GM21447 (cell line): ENCODE results near the gene LIPA.

ENCODE experiments used
- ATAC-seq: cut with Tn5 transposase; IDR thresholded peaks from one replicate; pipeline ENCODE4 v1.9.1; 2021; ENCODE audit not compliant: unreplicated experiment

The LIPA gene

GRCh38 chr10:89241486-89242344, 9.9 kb downstream of the LIPA start:
- no peak for ATAC-seq

GRCh38 chr10:89241026-89241425, 10.5 kb downstream of the LIPA start:
- no peak for ATAC-seq

DNA sequence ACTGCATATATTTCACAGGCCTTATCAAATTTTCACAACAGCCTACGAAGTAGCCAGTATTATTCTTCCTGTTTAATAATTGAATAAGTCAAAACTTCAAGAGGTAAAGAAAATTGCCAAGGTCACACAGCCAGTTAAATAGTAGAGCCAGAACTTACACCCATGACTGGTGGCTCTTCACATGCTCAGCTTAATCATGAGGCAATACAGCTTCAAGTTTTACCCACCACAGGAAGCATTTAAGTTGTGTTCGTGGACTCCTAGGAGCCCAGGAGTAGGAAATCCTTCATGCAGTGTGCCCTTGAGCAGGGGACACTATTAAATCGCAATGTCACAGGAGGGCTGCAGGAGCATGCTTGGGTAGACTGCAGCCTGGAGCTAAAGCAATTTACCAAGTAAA, 11.1 kb downstream of the LIPA start:
- no peak for ATAC-seq

- no peak for ATAC-seq
These were observed 12.5 kb downstream of the LIPA start for GRCh38 chr10:89238956-89239644.

DNA sequence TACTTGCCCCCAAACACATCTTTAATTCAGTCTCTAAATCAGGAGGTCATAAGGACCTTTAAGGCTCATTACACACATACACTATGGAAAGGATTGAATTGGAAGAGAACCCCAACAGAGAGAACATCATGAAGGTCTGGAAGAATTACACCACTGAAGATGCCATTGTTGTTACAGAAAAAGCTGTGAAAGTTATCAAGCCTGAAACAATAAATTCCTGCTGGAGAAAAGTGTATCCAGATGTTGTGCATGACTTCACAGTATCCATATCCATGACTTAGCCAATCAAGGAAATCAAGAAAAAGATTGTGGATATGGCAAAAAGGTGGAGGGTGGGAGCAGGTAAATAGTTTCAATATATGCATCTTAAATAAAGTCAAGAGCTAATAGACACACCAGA, 13.7 kb downstream of the LIPA start:
- ATAC-seq: no peak

GRCh38 chr10:89236226-89236797, 15.3 kb downstream of the LIPA start:
- ATAC-seq: no peak

- ATAC-seq: no peak
These were observed 16.3 kb downstream of the LIPA start for GRCh38 chr10:89235073-89235798.

DNA sequence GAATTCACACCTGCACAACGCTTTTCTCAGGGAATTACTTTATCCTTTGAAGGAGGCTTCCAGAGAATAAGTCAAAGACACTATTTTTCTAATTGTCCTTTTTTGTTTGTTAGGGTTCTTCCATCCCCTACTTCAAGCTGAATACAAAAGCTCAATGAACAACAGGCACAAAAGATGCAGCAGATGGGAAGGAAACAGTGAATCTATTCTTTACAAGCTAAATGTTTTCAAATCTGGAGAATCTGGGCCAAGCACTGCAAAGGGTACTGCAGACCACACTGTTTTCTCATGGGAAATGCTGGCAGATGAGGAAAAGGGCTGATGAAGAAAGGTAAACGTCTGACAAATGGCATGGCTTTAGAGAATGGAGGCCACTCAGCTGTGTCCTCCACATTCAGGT, 18.5 kb downstream of the LIPA start:
- ATAC-seq: no peak

DNA sequence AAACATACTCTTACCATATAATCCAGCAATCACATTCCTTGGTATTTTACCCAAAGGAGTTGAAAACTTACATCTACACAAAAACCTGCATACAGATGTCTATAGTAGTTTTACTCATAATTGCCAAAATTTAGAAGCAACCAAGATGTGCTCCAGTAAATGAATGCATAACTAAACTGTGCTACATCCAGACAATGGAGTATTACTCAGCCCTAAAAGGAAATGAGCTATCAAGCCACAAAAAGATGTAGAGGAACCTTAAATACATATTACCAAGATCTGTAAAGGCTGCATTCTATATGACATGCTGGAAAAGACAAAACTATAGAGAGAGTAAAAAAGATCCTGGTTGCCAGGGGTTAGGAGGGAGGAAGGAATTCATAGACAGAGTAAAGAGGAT, 22.6 kb downstream of the LIPA start:
- no peak for ATAC-seq

DNA sequence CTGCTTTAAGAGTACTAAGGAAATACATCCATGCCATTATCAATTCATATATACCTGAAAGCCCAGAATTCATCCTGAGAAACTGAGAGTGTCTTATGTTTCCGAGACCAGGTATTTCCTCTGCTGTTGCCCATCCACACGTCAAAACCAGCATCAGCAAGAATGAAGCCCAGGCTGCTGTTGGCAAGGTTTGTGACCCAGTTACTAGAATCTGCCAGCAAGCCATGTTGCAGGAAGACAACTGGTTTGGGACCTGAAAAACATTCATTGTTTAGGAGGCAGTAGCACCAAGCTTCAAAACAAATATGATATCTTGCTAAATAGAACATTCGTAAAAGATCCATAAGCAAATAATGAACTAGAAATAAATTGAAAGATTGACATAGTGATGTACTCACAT, 23.4 kb downstream of the LIPA start:
- no peak for ATAC-seq

DNA sequence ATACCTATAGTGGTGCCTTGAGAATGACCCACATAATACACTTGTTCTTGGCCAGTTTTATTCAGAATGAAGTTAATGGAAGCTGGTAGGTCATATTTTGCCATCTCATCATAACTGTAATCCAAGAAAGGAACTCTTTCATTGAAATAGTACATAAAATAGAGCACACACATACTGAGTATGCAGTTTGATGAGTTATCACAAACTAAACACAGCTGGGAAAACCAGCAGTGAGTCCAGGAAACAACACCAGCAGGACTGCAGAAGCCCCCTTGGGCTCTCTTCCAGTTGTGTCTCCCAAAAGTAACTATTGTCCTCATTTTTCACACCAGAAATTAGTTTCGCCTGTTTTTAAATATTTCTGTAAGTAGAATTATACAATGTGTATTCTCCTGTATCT, 24.7 kb downstream of the LIPA start:
- ATAC-seq: no peak

- no peak for ATAC-seq
These were observed 26.7 kb downstream of the LIPA start for GRCh38 chr10:89224739-89225443.

- no peak for ATAC-seq
These were observed 29.7 kb downstream of the LIPA start for GRCh38 chr10:89221919-89222318.

- no peak for ATAC-seq
These were observed 31.9 kb downstream of the LIPA start for GRCh38 chr10:89219513-89220218.

DNA sequence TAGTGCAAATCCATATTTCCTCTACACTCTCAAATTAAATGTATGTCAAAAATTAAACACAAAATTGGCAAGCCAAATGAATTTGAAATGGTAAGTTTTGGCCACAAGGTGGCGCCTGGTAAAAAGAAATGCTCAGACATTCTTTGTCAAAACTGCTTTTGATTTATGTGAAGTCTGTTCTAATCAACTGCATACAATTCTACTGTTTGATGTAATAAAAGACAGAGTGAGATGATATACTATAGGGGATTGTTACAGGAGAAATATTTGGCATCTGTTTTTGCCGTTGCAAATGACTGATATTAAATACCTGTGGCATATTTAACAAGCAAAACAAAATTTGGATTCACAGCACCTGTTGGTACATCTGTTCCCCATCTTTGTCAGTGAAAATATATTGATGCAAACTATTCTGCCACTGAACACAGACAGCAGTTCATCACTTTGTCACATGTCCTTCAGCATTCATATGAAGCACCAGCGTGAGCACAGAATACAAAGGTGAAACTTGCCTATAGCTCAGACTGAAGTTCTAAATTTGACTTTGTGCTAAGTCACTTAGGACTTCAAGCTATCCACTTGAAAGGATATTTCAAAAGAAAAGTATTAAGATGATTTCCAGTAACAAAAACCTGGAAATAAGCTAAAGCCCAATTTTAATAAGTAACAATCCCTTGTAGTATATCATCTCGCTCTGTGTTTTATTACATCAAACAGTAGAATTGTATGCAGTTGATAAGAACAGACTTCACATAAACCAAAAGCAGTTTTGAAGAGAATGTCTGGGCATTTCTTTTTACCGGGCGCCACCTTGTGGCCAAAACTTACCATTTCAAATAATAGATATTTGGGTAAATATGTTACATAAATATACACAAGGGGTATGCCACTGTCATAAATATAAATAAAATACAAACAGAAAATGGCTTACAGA, 34.3 kb downstream of the LIPA start:
- ATAC-seq: no peak

GRCh38 chr10:89216056-89216455, 35.5 kb downstream of the LIPA start:
- no peak for ATAC-seq

GRCh38 chr10:89215511-89215910, 36.1 kb downstream of the LIPA start:
- ATAC-seq: no peak

GRCh38 chr10:89214566-89215165, 36.9 kb downstream of the LIPA start:
- ATAC-seq: no peak
